Measurements from ENCODE around the gene PRKCB.

The PRKCB gene

GRCh38 chr16:24129412-24129918 is 293.7 kb downstream of the PRKCB start:
- Mint-ChIP-seq H3K4me3 (no peak overlapping the region), H3K27me3 (no peaks in the 10 kb centered on the region), H3K36me3 (ENCODE audit: low read depth) (peaks cover 68% of the 10 kb centered on the region), H3K4me1 (ENCODE audit: low read depth) (peaks cover 18% of the 10 kb centered on the region), H3K27ac (no peak overlapping the region), H3K9me3 (no peaks in the 10 kb centered on the region)
- DNase-seq: no peak

- H3K27ac Mint-ChIP-seq: no peak overlapping the region
- DNase-seq: no peak
- H3K9me3 Mint-ChIP-seq: no peaks in the 10 kb centered on the region
- peaks cover 59% of the 10 kb centered on the region for H3K36me3 Mint-ChIP-seq (ENCODE audit: low read depth)
- no peaks in the 10 kb centered on the region for H3K27me3 Mint-ChIP-seq
- H3K4me1 Mint-ChIP-seq (ENCODE audit: low read depth): peaks cover 18% of the 10 kb centered on the region
- H3K4me3 Mint-ChIP-seq: no peak overlapping the region
Measured at GRCh38 chr16:24130494-24131085, 294.8 kb downstream of the PRKCB start.

- no peak for DNase-seq
- Mint-ChIP-seq H3K4me1 (ENCODE audit: low read depth) (peaks cover 18% of the 10 kb centered on the region), H3K36me3 (ENCODE audit: low read depth) (peaks cover 58% of the 10 kb centered on the region), H3K4me3 (no peak overlapping the region), H3K27ac (peak overlapping the region; percentile 7), H3K9me3 (no peaks in the 10 kb centered on the region), H3K27me3 (no peaks in the 10 kb centered on the region)
Measured at GRCh38 chr16:24131294-24131693, 295.5 kb downstream of the PRKCB start.

- H3K4me1 Mint-ChIP-seq (ENCODE audit: low read depth): peaks cover 18% of the 10 kb centered on the region
- H3K36me3 Mint-ChIP-seq (ENCODE audit: low read depth): peaks cover 55% of the 10 kb centered on the region
- no peaks in the 10 kb centered on the region for H3K27me3 Mint-ChIP-seq
- H3K4me3 Mint-ChIP-seq: no peak overlapping the region
- H3K9me3 Mint-ChIP-seq: no peaks in the 10 kb centered on the region
- peak overlapping the region; percentile 38 for H3K27ac Mint-ChIP-seq
- no peak for DNase-seq
Measured at GRCh38 chr16:24132048-24132796, 296.4 kb downstream of the PRKCB start.

GRCh38 chr16:24132797-24133155 is 297.0 kb downstream of the PRKCB start:
- no peak overlapping the region for H3K27ac Mint-ChIP-seq
- no peak overlapping the region for H3K4me3 Mint-ChIP-seq
- no peaks in the 10 kb centered on the region for H3K9me3 Mint-ChIP-seq
- peaks cover 18% of the 10 kb centered on the region for H3K4me1 Mint-ChIP-seq (ENCODE audit: low read depth)
- DNase-seq: no peak
- no peaks in the 10 kb centered on the region for H3K27me3 Mint-ChIP-seq
- H3K36me3 Mint-ChIP-seq (ENCODE audit: low read depth): peaks cover 52% of the 10 kb centered on the region

GRCh38 chr16:24135624-24136565 is 300.1 kb downstream of the PRKCB start:
- Mint-ChIP-seq H3K27me3 (no peaks in the 10 kb centered on the region), H3K9me3 (no peaks in the 10 kb centered on the region), H3K36me3 (ENCODE audit: low read depth) (peaks cover 57% of the 10 kb centered on the region), H3K4me1 (ENCODE audit: low read depth) (peaks cover 38% of the 10 kb centered on the region), H3K27ac (peak overlapping the region; percentile 30), H3K4me3 (no peak overlapping the region)
- no peak for DNase-seq

- Mint-ChIP-seq H3K27ac (no peak overlapping the region), H3K4me3 (no peak overlapping the region), H3K4me1 (ENCODE audit: low read depth) (peaks cover 25% of the 10 kb centered on the region), H3K27me3 (no peaks in the 10 kb centered on the region), H3K9me3 (no peaks in the 10 kb centered on the region), H3K36me3 (ENCODE audit: low read depth) (peaks cover 48% of the 10 kb centered on the region)
- DNase-seq: no peak
Measured at GRCh38 chr16:24138024-24138423, 302.2 kb downstream of the PRKCB start.

- peak overlapping the region; percentile 15 for H3K27ac Mint-ChIP-seq
- H3K27me3 Mint-ChIP-seq: no peaks in the 10 kb centered on the region
- H3K4me1 Mint-ChIP-seq (ENCODE audit: low read depth): peaks cover 25% of the 10 kb centered on the region
- no peak for DNase-seq
- peaks cover 43% of the 10 kb centered on the region for H3K36me3 Mint-ChIP-seq (ENCODE audit: low read depth)
- no peak overlapping the region for H3K4me3 Mint-ChIP-seq
- no peaks in the 10 kb centered on the region for H3K9me3 Mint-ChIP-seq
Measured at GRCh38 chr16:24138575-24138974, 302.8 kb downstream of the PRKCB start.

GRCh38 chr16:24139282-24139681 is 303.5 kb downstream of the PRKCB start:
- Mint-ChIP-seq H3K9me3 (no peaks in the 10 kb centered on the region), H3K36me3 (ENCODE audit: low read depth) (peaks cover 43% of the 10 kb centered on the region), H3K4me1 (ENCODE audit: low read depth) (peaks cover 25% of the 10 kb centered on the region), H3K27ac (peak overlapping the region; percentile 63), H3K27me3 (no peaks in the 10 kb centered on the region), H3K4me3 (no peak overlapping the region)
- no peak for DNase-seq

GRCh38 chr16:24140730-24141129 is 304.9 kb downstream of the PRKCB start:
- H3K4me1 Mint-ChIP-seq (ENCODE audit: low read depth): peaks cover 25% of the 10 kb centered on the region
- no peaks in the 10 kb centered on the region for H3K9me3 Mint-ChIP-seq
- peak overlapping the region; percentile 18 for H3K27ac Mint-ChIP-seq
- no peak overlapping the region for H3K4me3 Mint-ChIP-seq
- DNase-seq: no peak
- no peaks in the 10 kb centered on the region for H3K27me3 Mint-ChIP-seq
- peaks cover 53% of the 10 kb centered on the region for H3K36me3 Mint-ChIP-seq (ENCODE audit: low read depth)

- Mint-ChIP-seq H3K4me1 (ENCODE audit: low read depth) (peaks cover 25% of the 10 kb centered on the region), H3K9me3 (no peaks in the 10 kb centered on the region)
Measured at GRCh38 chr16:24141466-24141865, 305.7 kb downstream of the PRKCB start.

GRCh38 chr16:24141917-24142316 is 306.1 kb downstream of the PRKCB start:
- H3K4me1 Mint-ChIP-seq (ENCODE audit: low read depth): peaks cover 25% of the 10 kb centered on the region
- no peak for DNase-seq
- H3K9me3 Mint-ChIP-seq: no peaks in the 10 kb centered on the region
- H3K27me3 Mint-ChIP-seq: no peaks in the 10 kb centered on the region
- peaks cover 49% of the 10 kb centered on the region for H3K36me3 Mint-ChIP-seq (ENCODE audit: low read depth)
- H3K27ac Mint-ChIP-seq: peak overlapping the region; percentile 3
- H3K4me3 Mint-ChIP-seq: no peak overlapping the region

More at GRCh38 chr16:24141466-24141865, 305.7 kb downstream of the PRKCB start:
- no peaks in the 10 kb centered on the region for H3K27me3 Mint-ChIP-seq
- H3K36me3 Mint-ChIP-seq (ENCODE audit: low read depth): peaks cover 50% of the 10 kb centered on the region
- no peak for DNase-seq
- H3K27ac Mint-ChIP-seq: peak overlapping the region; percentile 3
- no peak overlapping the region for H3K4me3 Mint-ChIP-seq

- peaks cover 30% of the 10 kb centered on the region for H3K4me1 Mint-ChIP-seq (ENCODE audit: low read depth)
- no peak for DNase-seq
- peaks cover 40% of the 10 kb centered on the region for H3K36me3 Mint-ChIP-seq (ENCODE audit: low read depth)
- H3K27ac Mint-ChIP-seq: no peak overlapping the region
- H3K27me3 Mint-ChIP-seq: no peaks in the 10 kb centered on the region
- no peak overlapping the region for H3K4me3 Mint-ChIP-seq
- no peaks in the 10 kb centered on the region for H3K9me3 Mint-ChIP-seq
Measured at GRCh38 chr16:24145927-24146326, 310.1 kb downstream of the PRKCB start.

GRCh38 chr16:24146518-24146917 is 310.7 kb downstream of the PRKCB start:
- Mint-ChIP-seq H3K4me3 (no peak overlapping the region), H3K9me3 (peaks cover 3% of the 10 kb centered on the region)
- no peak for DNase-seq

More at GRCh38 chr16:24146518-24146917, 310.7 kb downstream of the PRKCB start:
- peaks cover 41% of the 10 kb centered on the region for H3K36me3 Mint-ChIP-seq (ENCODE audit: low read depth)
- H3K4me1 Mint-ChIP-seq (ENCODE audit: low read depth): peaks cover 36% of the 10 kb centered on the region
- no peaks in the 10 kb centered on the region for H3K27me3 Mint-ChIP-seq
- H3K27ac Mint-ChIP-seq: no peak overlapping the region
